Hepatocyte (in vitro differentiated cells): ENCODE measurements around the gene CDYL. TPM values are rescaled to one million over a fixed set of nuclear protein-coding genes. Genes with fewer than 3 reads are reported as not detected.

Experiments
- DNase-seq: peaks from one replicate; pipeline ENCODE4 v3.0.0-alpha.2; 2016; ENCODE audit warnings: low spot score
- H2AFZ ChIP-seq: fragments of 200-600 bp; sonication (generic); 2 replicates; pipeline ENCODE4 v1.6.0; 2016; ENCODE audit warnings: antibody characterized with exemption, mild to moderate bottlenecking
- H3K27ac ChIP-seq: fragments of 200-600 bp; sonication (generic); 2 replicates; pipeline ENCODE4 v1.5.1; 2016; ENCODE audit warnings: mild to moderate bottlenecking
- H3K27me3 ChIP-seq: fragments of 200-600 bp; sonication (generic); 2 replicates; pipeline ENCODE4 v1.6.1; 2016
- H3K36me3 ChIP-seq: fragments of 200-600 bp; sonication (generic); replicated peaks from 2 replicates; pipeline ENCODE4 v1.5.1; 2016; ENCODE audit warnings: low read depth; ENCODE audit not compliant: insufficient read depth
- H3K4me1 ChIP-seq: fragments of 200-600 bp; sonication (generic); 2 replicates; pipeline ENCODE4 v1.5.1; 2016; ENCODE audit warnings: mild to moderate bottlenecking, moderate library complexity; ENCODE audit not compliant: insufficient read depth
- H3K4me2 ChIP-seq: fragments of 200-600 bp; sonication (generic); 2 replicates; pipeline ENCODE4 v1.6.0; 2016
- H3K4me3 ChIP-seq: fragments of 200-600 bp; sonication (generic); 2 replicates; pipeline ENCODE4 v1.5.1; 2016; ENCODE audit warnings: mild to moderate bottlenecking
- H3K79me2 ChIP-seq: fragments of 200-600 bp; sonication (generic); 2 replicates; pipeline ENCODE4 v1.6.0; 2017; ENCODE audit warnings: mild to moderate bottlenecking
- H3K9me2 ChIP-seq: fragments of 200-600 bp; sonication (generic); replicated peaks from 2 replicates; pipeline ENCODE4 v1.6.0; 2017; ENCODE audit warnings: mild to moderate bottlenecking; ENCODE audit not compliant: insufficient read depth
- H3K9me3 ChIP-seq: fragments of 200-600 bp; sonication (generic); 2 replicates; pipeline ENCODE4 v1.5.1; 2016; ENCODE audit warnings: low read depth, mild to moderate bottlenecking
- H4K20me1 ChIP-seq: fragments of 200-600 bp; sonication (generic); 2 replicates; pipeline ENCODE4 v1.6.0; 2016; ENCODE audit warnings: mild to moderate bottlenecking; ENCODE audit not compliant: insufficient read depth, poor library complexity, severe bottlenecking
- CTCF ChIP-seq: fragments of 200-600 bp; sonication (generic); IDR thresholded peaks from 2 replicates; pipeline ENCODE4 v1.5.1; 2016; ENCODE audit warnings: antibody characterized with exemption, mild to moderate bottlenecking; ENCODE audit not compliant: poor library complexity
- EZH2 ChIP-seq: fragments of 200-600 bp; sonication (generic); IDR thresholded peaks from 2 replicates; pipeline ENCODE4 v1.6.1; 2016; ENCODE audit warnings: antibody characterized with exemption, mild to moderate bottlenecking, borderline replicate concordance
- EZH2phosphoT487 ChIP-seq: fragments of 200-600 bp; sonication (generic); IDR thresholded peaks from one replicate; pipeline ENCODE4 v1.6.1; 2018; ENCODE audit warnings: antibody characterized with exemption, mild to moderate bottlenecking, low read depth, moderate library complexity; ENCODE audit not compliant: unreplicated experiment, severe bottlenecking
- WGBS: methylation state at CpG from one replicate; pipeline ENCODE4 v1.1.6; 2016; ENCODE audit warnings: low lambda C conversion rate; ENCODE audit errors: missing lambda C conversion rate; 5-methylcytosine and 5-hydroxymethylcytosine counted together
- polyA plus RNA-seq: library from polyadenylated mRNA; unstranded; fragments of >200 nt; fragmentation: Nextera tagmentation; extraction: Ambion mirVana; gene quantifications from 2 replicates; pipeline ENCODE4 v1.2.1, GENCODE V29; 2016
- total RNA-seq: library from RNA; depleted of rRNA; stranded (reverse); fragments of >200 nt; gene quantifications from 2 replicates; pipeline ENCODE4 v1.2.3, GENCODE V29; 2014

Gene CDYL
- total and polyA plus RNA-seq, 2 experiments from 2014 or later: 25.3 to 30.4 TPM

GRCh38 chr6:4944325-4944724, 168.1 kb downstream of the CDYL start:
- Histone ChIP-seq H3K27ac (no peak overlapping the region), H2AFZ (no peak overlapping the region), H3K4me3 (no peak overlapping the region), H3K27me3 (no peaks in the 10 kb centered on the region), H3K79me2 (peaks cover 6% of the 10 kb centered on the region), H4K20me1 (no peaks in the 10 kb centered on the region), H3K9me2 (no peaks in the 10 kb centered on the region), H3K36me3 (no peaks in the 10 kb centered on the region), H3K9me3 (no peaks in the 10 kb centered on the region), H3K4me1 (peaks cover 8% of the 10 kb centered on the region), H3K4me2 (no peak overlapping the region)
- TF ChIP-seq EZH2phosphoT487: no peak
- TF ChIP-seq EZH2: no peak
- no peak for TF ChIP-seq CTCF
- no peak for DNase-seq
- WGBS: 98% methylated on average over 8 of the region's 8 CpGs

GRCh38 chr6:4946521-4946920, 170.3 kb downstream of the CDYL start:
- Histone ChIP-seq H4K20me1 (no peaks in the 10 kb centered on the region), H3K4me2 (no peak overlapping the region), H3K27me3 (no peaks in the 10 kb centered on the region), H3K27ac (no peak overlapping the region), H3K36me3 (no peaks in the 10 kb centered on the region), H3K4me1 (peaks cover 6% of the 10 kb centered on the region), H3K9me2 (no peaks in the 10 kb centered on the region), H3K4me3 (no peak overlapping the region), H3K79me2 (peaks cover 6% of the 10 kb centered on the region), H2AFZ (no peak overlapping the region), H3K9me3 (no peaks in the 10 kb centered on the region)
- no peak for DNase-seq
- WGBS: 97% methylated on average over 10 of the region's 11 CpGs
- TF ChIP-seq EZH2: no peak
- no peak for TF ChIP-seq CTCF
- TF ChIP-seq EZH2phosphoT487: no peak

DNA sequence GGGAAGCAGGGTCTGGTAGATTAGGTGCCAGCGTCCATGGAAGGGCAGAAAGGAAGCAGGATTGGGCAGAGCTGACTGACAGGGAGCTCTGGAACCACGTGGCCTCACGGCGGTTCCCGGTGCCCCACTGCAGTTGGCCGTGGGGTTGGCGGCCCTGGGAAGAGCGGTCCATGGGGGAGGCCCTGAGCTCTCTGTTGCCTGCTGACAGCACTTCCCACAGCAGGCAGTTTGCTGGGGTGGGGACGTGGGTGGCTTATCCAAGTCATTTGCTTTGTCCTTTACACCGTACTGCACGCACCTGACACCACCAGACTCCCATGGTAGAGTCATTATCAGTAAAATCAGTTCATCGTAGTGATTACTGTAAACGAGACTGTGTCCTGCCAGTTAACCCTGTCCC, 171.5 kb downstream of the CDYL start:
- TF ChIP-seq CTCF (no peak), EZH2 (no peak), EZH2phosphoT487 (no peak)
- no peak for DNase-seq

GRCh38 chr6:4948781-4949450, 172.7 kb downstream of the CDYL start:
- Histone ChIP-seq H3K27me3 (no peaks in the 10 kb centered on the region), H3K9me3 (no peaks in the 10 kb centered on the region), H3K36me3 (no peaks in the 10 kb centered on the region), H3K9me2 (no peaks in the 10 kb centered on the region), H3K4me3 (no peak overlapping the region), H4K20me1 (no peaks in the 10 kb centered on the region), H3K4me1 (no peaks in the 10 kb centered on the region), H3K4me2 (no peak overlapping the region), H2AFZ (no peak overlapping the region), H3K79me2 (no peaks in the 10 kb centered on the region), H3K27ac (no peak overlapping the region)
- 93% methylated on average over 13 of the region's 15 CpGs for WGBS
- no peak for DNase-seq
- no peak for TF ChIP-seq EZH2phosphoT487
- TF ChIP-seq CTCF: no peak
- no peak for TF ChIP-seq EZH2

More for the DNA sequence above, 171.5 kb downstream of the CDYL start:
- no peaks in the 10 kb centered on the region for H3K9me2 ChIP-seq
- no peaks in the 10 kb centered on the region for H4K20me1 ChIP-seq
- no peaks in the 10 kb centered on the region for H3K9me3 ChIP-seq
- H3K27me3 ChIP-seq: no peaks in the 10 kb centered on the region
- H3K27ac ChIP-seq: no peak overlapping the region
- H3K4me3 ChIP-seq: no peak overlapping the region
- no peak overlapping the region for H2AFZ ChIP-seq
- no peaks in the 10 kb centered on the region for H3K36me3 ChIP-seq
- no peaks in the 10 kb centered on the region for H3K4me1 ChIP-seq
- WGBS: 82% methylated on average over 13 of the region's 13 CpGs
- no peak overlapping the region for H3K4me2 ChIP-seq
- H3K79me2 ChIP-seq: peaks cover 6% of the 10 kb centered on the region
